ENCODE results near the gene SNAPC2. TPM values are rescaled to one million over a fixed set of nuclear protein-coding genes. Genes with fewer than 3 reads are reported as not detected.

The SNAPC2 gene
- total RNA-seq, 1 experiment from 2014 or later, result 23.2 TPM

- TF ChIP-seq ZNF512 (CRISPR knock-in tag; IDR thresholded peaks at IDR 0.05; ENCODE audit: borderline replicate concordance) (no peak), FOXP4 (CRISPR knock-in tag; IDR thresholded peaks at IDR 0.05) (no peak), TCF7 (CRISPR knock-in tag; IDR thresholded peaks at IDR 0.05; ENCODE audit: low read depth) (no peak)
These were observed 13.9 kb downstream of the SNAPC2 start (continued) for GRCh38 chr19:7933828-7934725.

- no peak for ATAC-seq
- Mint-ChIP-seq H3K36me3 (peaks cover 42% of the 10 kb centered on the region), H3K27ac (no peak overlapping the region), H3K27me3 (ENCODE audit: low read depth) (no peaks in the 10 kb centered on the region), H3K4me3 (no peak overlapping the region), H3K4me1 (no peaks in the 10 kb centered on the region), H3K9me3 (no peaks in the 10 kb centered on the region)
- ChIA-PET POLR2A (no interaction called here), CTCF (interaction anchor here (1.7 kb wide), 1 partner anchor 9 kb away, joined by 7 read pairs; the partner anchor contains the start of gene TIMM44)
- TF ChIP-seq OVOL2 (CRISPR knock-in tag; IDR thresholded peaks at IDR 0.05; ENCODE audit: borderline replicate concordance) (no peak), ZNF317 (CRISPR knock-in tag; IDR thresholded peaks at IDR 0.05; ENCODE audit: borderline replicate concordance, low read depth) (no peak), RORB (CRISPR knock-in tag; IDR thresholded peaks at IDR 0.05) (no peak), TCF7 (CRISPR knock-in tag; IDR thresholded peaks at IDR 0.05; ENCODE audit: low read depth) (no peak), ZNF232 (CRISPR knock-in tag; IDR thresholded peaks at IDR 0.05) (no peak), CREM (CRISPR knock-in tag; IDR thresholded peaks at IDR 0.05) (no peak), GTF2I (CRISPR knock-in tag; conservative IDR thresholded peaks at IDR 0.05) (no peak), FOXP4 (CRISPR knock-in tag; IDR thresholded peaks at IDR 0.05) (no peak), FOXJ3 (CRISPR knock-in tag; IDR thresholded peaks at IDR 0.05; ENCODE audit: borderline replicate concordance) (no peak), ARID4B (CRISPR knock-in tag; IDR thresholded peaks at IDR 0.05; ENCODE audit: borderline replicate concordance) (no peak), JAZF1 (CRISPR knock-in tag; IDR thresholded peaks at IDR 0.05) (no peak), FOXK1 (CRISPR knock-in tag; IDR thresholded peaks at IDR 0.05) (no peak)
- TF ChIP-seq, protein P1, sequence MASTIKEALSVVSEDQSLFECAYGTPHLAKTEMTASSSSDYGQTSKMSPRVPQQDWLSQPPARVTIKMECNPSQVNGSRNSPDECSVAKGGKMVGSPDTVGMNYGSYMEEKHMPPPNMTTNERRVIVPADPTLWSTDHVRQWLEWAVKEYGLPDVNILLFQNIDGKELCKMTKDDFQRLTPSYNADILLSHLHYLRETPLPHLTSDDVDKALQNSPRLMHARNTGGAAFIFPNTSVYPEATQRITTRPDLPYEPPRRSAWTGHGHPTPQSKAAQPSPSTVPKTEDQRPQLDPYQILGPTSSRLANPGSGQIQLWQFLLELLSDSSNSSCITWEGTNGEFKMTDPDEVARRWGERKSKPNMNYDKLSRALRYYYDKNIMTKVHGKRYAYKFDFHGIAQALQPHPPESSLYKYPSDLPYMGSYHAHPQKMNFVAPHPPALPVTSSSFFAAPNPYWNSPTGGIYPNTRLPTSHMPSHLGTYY (CRISPR knock-in tag; IDR thresholded peaks at IDR 0.05), result no peak
- no peak for DNase-seq (ENCODE audit: low spot score)
These were observed 14.6 kb downstream of the SNAPC2 start for GRCh38 chr19:7934766-7935165.

Measured in WTC11 (cell line).